ENCODE results near the gene AKAIN1.

AKAIN1 gene

DNA sequence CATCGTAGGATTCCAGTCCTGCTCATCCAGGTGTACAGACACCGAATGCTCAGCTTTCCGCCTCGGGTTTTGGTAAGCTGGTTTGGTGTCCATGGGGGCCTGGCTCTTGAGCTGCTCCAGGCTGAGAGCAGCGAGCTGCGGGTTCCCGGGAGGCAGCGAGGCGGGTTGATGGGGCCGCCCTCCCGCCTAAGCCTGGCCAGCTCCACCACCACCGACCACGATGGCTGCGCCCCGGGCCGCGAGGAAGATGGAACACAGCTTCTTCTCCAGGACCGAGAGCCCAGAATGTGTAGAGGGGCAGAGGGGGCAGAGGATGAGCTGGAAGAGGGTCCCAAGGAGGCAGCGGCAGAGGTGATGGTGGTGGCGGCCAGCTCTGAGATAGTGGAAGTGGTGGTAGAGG, 64.1 kb downstream of the AKAIN1 start:
- H3K27me3 ChIP-seq (ENCODE audit: control insufficient read depth, insufficient read depth, low read length): no peaks in the 10 kb centered on the region
- no peaks in the 10 kb centered on the region for H3K36me3 ChIP-seq (ENCODE audit: insufficient read depth, low read length)
- H3K4me1 ChIP-seq (ENCODE audit: control insufficient read depth, insufficient read depth, low read length): no peaks in the 10 kb centered on the region
- H3K9ac ChIP-seq (ENCODE audit: low read depth, low read length): no peak overlapping the region
- H3K4me2 ChIP-seq (ENCODE audit: low read length): no peak overlapping the region
- peaks cover 3% of the 10 kb centered on the region for H3K9me3 ChIP-seq (replicated peaks; ENCODE audit: low read length)
- no peak overlapping the region for H3K4me3 ChIP-seq (ENCODE audit: low read length)

DNA sequence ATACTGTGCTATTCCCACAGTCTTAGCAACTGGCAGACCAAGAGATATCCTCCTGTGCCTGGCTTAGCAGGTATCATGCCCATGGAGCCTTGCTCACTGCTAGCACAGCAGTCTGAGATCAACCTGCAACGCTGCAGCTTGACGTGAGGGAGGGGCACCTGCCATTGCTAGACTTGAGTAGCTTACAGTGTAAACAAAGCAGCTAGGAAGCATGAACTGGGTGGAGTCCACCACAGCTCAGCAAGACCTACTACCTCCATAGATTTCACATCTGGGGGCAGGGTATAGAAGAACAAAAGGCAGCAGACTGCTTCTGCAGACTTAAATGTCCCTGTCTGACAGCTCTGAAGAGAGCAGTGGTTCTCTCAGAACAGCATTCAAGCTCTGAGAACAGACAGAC, 74.8 kb downstream of the AKAIN1 start:
- H3K9me3 ChIP-seq (replicated peaks; ENCODE audit: low read length): no peaks in the 10 kb centered on the region
- no peaks in the 10 kb centered on the region for H3K27me3 ChIP-seq (ENCODE audit: control insufficient read depth, insufficient read depth, low read length)
- no peak overlapping the region for H3K4me3 ChIP-seq (ENCODE audit: low read length)
- H3K36me3 ChIP-seq (ENCODE audit: insufficient read depth, low read length): no peaks in the 10 kb centered on the region
- H3K4me2 ChIP-seq (ENCODE audit: low read length): no peak overlapping the region
- no peak overlapping the region for H3K9ac ChIP-seq (ENCODE audit: low read depth, low read length)
- H3K4me1 ChIP-seq (ENCODE audit: control insufficient read depth, insufficient read depth, low read length): no peaks in the 10 kb centered on the region

DNA sequence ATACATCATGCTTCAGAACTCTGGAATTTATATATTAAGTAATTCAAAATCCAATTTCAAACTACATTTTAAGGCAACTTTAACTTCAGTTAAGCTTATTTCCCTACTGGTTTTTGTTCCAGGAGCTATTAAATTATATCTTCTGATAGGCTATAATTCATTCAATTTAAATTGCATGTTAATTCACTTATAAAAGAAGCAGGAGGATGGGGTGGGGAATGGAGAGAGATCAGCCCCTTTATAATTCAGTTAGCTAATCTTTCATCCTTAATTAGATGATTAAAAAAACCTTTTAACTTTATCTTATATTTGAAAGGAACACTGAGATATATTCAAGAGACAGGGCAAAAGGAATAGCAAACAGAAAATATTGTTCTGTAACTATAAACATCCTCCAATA, 86.8 kb downstream of the AKAIN1 start:
- Histone ChIP-seq H3K4me3 (ENCODE audit: low read length) (no peak overlapping the region), H3K4me1 (ENCODE audit: control insufficient read depth, insufficient read depth, low read length) (no peaks in the 10 kb centered on the region), H3K9ac (ENCODE audit: low read depth, low read length) (no peak overlapping the region), H3K9me3 (replicated peaks; ENCODE audit: low read length) (peaks cover 6% of the 10 kb centered on the region), H3K4me2 (ENCODE audit: low read length) (no peak overlapping the region), H3K36me3 (ENCODE audit: insufficient read depth, low read length) (no peaks in the 10 kb centered on the region), H3K27me3 (ENCODE audit: control insufficient read depth, insufficient read depth, low read length) (no peaks in the 10 kb centered on the region)

DNA sequence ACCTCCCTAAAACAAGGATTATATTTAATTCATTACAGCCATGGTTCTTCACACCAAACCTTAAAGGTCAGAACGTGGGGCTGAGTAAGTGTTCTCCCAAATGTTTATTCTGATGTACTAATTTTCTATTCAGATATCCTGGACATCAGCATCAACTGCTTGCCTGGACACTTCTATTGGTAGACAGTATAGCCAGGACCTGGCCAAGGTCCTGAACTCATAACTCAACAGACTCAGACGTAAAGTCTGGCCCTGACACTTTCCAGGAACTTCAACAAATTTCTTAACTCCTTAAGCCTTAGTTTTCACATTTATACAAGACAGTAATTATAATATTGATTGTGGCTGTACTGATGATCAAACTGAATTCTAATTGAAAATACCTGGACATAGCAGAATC, 89.1 kb downstream of the AKAIN1 start:
- Histone ChIP-seq H3K36me3 (ENCODE audit: insufficient read depth, low read length) (no peaks in the 10 kb centered on the region), H3K9ac (ENCODE audit: low read depth, low read length) (no peak overlapping the region), H3K9me3 (replicated peaks; ENCODE audit: low read length) (peaks cover 6% of the 10 kb centered on the region), H3K4me3 (ENCODE audit: low read length) (no peak overlapping the region), H3K27me3 (ENCODE audit: control insufficient read depth, insufficient read depth, low read length) (no peaks in the 10 kb centered on the region), H3K4me1 (ENCODE audit: control insufficient read depth, insufficient read depth, low read length) (no peaks in the 10 kb centered on the region), H3K4me2 (ENCODE audit: low read length) (no peak overlapping the region)

DNA sequence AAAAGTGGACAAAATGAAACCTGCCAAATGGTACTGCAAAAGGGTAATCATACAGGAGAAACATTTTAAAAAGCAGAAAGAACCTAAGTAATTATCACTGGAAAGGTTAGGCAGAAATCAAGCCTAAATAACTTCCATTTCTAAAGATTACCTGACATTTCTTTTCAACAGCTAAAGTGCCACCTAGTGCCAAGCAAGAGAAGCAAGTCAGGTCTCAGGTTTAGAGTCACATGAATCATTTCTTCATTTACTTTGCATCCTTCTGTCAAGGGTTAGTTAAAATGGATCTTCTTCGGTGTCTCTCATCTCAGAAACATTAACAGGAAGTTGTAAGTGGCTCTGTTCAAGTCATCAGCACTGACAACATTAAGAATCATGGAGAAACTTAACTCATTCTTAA, 90.3 kb downstream of the AKAIN1 start:
- H3K27me3 ChIP-seq (ENCODE audit: control insufficient read depth, insufficient read depth, low read length): no peaks in the 10 kb centered on the region
- no peak overlapping the region for H3K9ac ChIP-seq (ENCODE audit: low read depth, low read length)
- H3K9me3 ChIP-seq (replicated peaks; ENCODE audit: low read length): peaks cover 6% of the 10 kb centered on the region
- H3K4me2 ChIP-seq (ENCODE audit: low read length): no peak overlapping the region
- H3K36me3 ChIP-seq (ENCODE audit: insufficient read depth, low read length): no peaks in the 10 kb centered on the region
- no peaks in the 10 kb centered on the region for H3K4me1 ChIP-seq (ENCODE audit: control insufficient read depth, insufficient read depth, low read length)
- no peak overlapping the region for H3K4me3 ChIP-seq (ENCODE audit: low read length)

DNA sequence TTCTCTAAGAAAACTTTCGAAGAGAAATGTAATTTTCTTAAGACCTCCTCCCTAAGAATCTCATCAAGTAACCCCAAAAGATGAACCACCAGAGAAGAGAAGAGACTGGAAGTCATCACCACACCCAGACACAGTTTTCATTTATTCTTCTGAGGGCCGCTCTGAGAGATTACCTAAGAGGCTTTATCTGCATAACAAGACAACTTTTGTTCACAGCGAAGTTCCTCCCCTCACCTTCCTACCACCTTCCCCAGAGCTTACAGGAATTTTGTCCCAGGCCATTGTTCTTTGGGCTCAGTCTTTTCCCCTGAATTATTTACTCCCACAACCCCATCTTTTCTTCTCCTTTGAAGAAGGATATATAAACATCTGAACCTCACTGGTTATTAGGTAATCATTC, 92.8 kb downstream of the AKAIN1 start:
- H3K27me3 ChIP-seq (ENCODE audit: control insufficient read depth, insufficient read depth, low read length): no peaks in the 10 kb centered on the region
- no peak overlapping the region for H3K9ac ChIP-seq (ENCODE audit: low read depth, low read length)
- peaks cover 6% of the 10 kb centered on the region for H3K9me3 ChIP-seq (replicated peaks; ENCODE audit: low read length)
- H3K4me2 ChIP-seq (ENCODE audit: low read length): no peak overlapping the region
- H3K4me1 ChIP-seq (ENCODE audit: control insufficient read depth, insufficient read depth, low read length): no peaks in the 10 kb centered on the region
- H3K36me3 ChIP-seq (ENCODE audit: insufficient read depth, low read length): no peaks in the 10 kb centered on the region
- no peak overlapping the region for H3K4me3 ChIP-seq (ENCODE audit: low read length)

DNA sequence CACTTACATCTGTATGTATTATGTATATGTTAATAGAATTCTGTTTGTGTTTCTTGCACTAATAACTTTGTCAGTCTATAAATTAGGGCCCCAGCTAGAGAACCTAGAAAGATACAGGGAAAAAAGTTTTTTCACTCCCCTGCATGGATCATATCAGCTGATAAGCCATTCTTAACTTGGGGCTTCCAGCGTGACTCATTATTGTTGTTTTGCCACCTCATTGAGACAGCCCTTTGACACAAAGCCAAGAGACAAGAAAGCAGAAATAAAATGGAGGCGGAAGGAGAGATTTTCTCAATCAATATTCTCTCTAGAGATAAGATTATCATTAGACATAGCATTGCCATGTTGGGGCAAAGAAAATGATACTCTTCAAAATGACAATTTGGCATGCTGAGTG, 93.4 kb downstream of the AKAIN1 start:
- H3K4me1 ChIP-seq (ENCODE audit: control insufficient read depth, insufficient read depth, low read length): no peaks in the 10 kb centered on the region
- H3K4me3 ChIP-seq (ENCODE audit: low read length): no peak overlapping the region
- no peak overlapping the region for H3K4me2 ChIP-seq (ENCODE audit: low read length)
- no peaks in the 10 kb centered on the region for H3K27me3 ChIP-seq (ENCODE audit: control insufficient read depth, insufficient read depth, low read length)
- H3K9me3 ChIP-seq (replicated peaks; ENCODE audit: low read length): peaks cover 5% of the 10 kb centered on the region
- H3K36me3 ChIP-seq (ENCODE audit: insufficient read depth, low read length): no peaks in the 10 kb centered on the region
- H3K9ac ChIP-seq (ENCODE audit: low read depth, low read length): no peak overlapping the region

DNA sequence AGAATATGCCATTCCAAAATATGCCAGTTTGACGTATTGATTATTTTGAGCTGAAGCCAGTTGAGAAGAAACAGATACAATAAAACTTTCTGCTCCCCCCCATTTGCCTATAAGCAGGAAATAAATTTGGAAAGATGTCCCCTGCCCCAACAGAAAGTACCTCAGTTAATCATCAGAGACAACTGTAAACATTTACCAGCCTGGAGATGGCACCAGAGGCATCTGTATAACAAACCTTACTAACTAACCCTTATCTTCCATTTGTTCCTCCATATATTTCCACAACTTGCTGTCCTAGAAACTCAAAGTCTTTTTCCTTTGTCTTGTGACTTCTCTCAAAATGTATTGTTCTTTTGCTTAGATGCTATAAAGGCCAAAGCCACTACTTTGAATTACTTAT, 93.8 kb downstream of the AKAIN1 start:
- H3K4me3 ChIP-seq (ENCODE audit: low read length): no peak overlapping the region
- peaks cover under 1% of the 10 kb centered on the region for H3K9me3 ChIP-seq (replicated peaks; ENCODE audit: low read length)
- H3K4me2 ChIP-seq (ENCODE audit: low read length): no peak overlapping the region
- no peak overlapping the region for H3K9ac ChIP-seq (ENCODE audit: low read depth, low read length)
- H3K4me1 ChIP-seq (ENCODE audit: control insufficient read depth, insufficient read depth, low read length): no peaks in the 10 kb centered on the region
- H3K27me3 ChIP-seq (ENCODE audit: control insufficient read depth, insufficient read depth, low read length): no peaks in the 10 kb centered on the region
- no peaks in the 10 kb centered on the region for H3K36me3 ChIP-seq (ENCODE audit: insufficient read depth, low read length)

DNA sequence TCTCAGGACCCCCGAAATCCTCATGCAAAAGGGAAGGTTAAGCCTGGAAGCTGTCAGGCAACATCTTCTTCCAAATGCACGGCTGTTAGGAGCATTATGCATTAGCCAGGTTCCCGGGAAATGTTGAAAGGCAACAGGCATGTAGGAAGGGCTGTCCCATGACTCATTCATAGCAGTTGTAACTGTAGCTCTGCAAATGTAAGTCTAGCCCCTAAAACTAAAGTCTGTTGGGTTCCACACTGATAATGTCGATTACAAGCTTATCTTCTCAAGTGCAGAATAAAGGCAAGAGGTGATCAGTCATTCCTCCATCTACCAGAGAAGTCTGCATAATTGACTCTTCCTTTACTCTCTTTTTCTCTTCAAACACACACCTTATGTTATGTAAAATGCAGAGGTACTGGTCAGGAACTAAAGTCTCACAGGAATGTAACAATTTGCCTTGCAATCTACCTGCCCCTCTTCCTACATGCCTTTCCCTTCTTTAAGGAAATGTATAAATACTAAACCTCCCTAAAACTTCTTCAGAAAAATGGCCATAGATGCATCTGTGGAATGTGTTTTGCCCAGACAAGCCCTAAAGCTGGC, 99.8 kb downstream of the AKAIN1 start:
- no peak overlapping the region for H3K4me2 ChIP-seq (ENCODE audit: low read length)
- H3K9ac ChIP-seq (ENCODE audit: low read depth, low read length): no peak overlapping the region

DNA sequence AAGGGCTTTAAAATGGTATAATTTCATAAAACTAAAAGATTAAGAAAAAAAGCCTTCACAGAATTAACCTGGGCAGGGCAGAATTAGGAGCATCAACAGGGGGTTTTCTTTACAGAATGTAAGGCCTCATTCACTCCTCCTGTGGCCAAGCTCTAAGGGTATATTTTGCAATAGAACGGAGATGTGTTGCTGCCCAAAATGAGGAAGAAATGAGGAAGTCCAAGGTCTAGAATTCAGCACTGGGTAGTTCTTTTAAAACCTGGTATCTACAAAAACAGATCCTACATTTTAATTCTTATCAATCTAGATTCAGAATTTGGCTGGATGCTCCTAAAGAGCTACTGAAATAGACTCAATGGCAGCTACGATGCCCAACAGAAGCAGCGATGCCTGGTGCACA, 101.8 kb downstream of the AKAIN1 start:
- Histone ChIP-seq H3K27me3 (ENCODE audit: control insufficient read depth, insufficient read depth, low read length) (no peaks in the 10 kb centered on the region), H3K4me3 (ENCODE audit: low read length) (no peak overlapping the region), H3K4me1 (ENCODE audit: control insufficient read depth, insufficient read depth, low read length) (no peaks in the 10 kb centered on the region), H3K9me3 (replicated peaks; ENCODE audit: low read length) (peaks cover 12% of the 10 kb centered on the region), H3K36me3 (ENCODE audit: insufficient read depth, low read length) (no peaks in the 10 kb centered on the region), H3K9ac (ENCODE audit: low read depth, low read length) (no peak overlapping the region), H3K4me2 (ENCODE audit: low read length) (no peak overlapping the region)

More for the DNA sequence above, 99.8 kb downstream of the AKAIN1 start:
- Histone ChIP-seq H3K4me1 (ENCODE audit: control insufficient read depth, insufficient read depth, low read length) (no peaks in the 10 kb centered on the region), H3K4me3 (ENCODE audit: low read length) (no peak overlapping the region), H3K27me3 (ENCODE audit: control insufficient read depth, insufficient read depth, low read length) (no peaks in the 10 kb centered on the region), H3K9me3 (replicated peaks; ENCODE audit: low read length) (peaks cover 7% of the 10 kb centered on the region), H3K36me3 (ENCODE audit: insufficient read depth, low read length) (no peaks in the 10 kb centered on the region)

DNA sequence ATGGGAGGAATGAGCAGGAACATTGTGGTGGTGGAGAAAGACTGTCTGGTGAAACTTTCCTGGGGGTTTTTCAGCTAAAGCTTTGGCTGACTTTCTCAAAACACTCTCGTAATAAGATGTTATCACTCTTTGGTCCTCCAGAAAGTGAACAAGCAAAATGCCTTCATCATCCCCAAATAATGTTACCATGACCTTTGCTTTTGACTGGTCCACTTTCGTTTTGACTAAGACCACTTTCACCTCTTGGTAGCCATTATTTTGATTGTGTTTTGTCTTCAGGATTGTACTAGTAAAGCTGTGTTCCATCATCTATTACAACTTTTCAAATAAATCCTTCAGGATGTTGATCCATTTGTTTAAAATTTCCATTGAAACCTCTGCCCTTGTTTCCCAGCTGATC, 103.2 kb downstream of the AKAIN1 start:
- peaks cover 12% of the 10 kb centered on the region for H3K9me3 ChIP-seq (replicated peaks; ENCODE audit: low read length)
- H3K36me3 ChIP-seq (ENCODE audit: insufficient read depth, low read length): no peaks in the 10 kb centered on the region

More for the DNA sequence above, 103.2 kb downstream of the AKAIN1 start:
- Histone ChIP-seq H3K4me2 (ENCODE audit: low read length) (no peak overlapping the region), H3K27me3 (ENCODE audit: control insufficient read depth, insufficient read depth, low read length) (no peaks in the 10 kb centered on the region), H3K4me1 (ENCODE audit: control insufficient read depth, insufficient read depth, low read length) (no peaks in the 10 kb centered on the region), H3K4me3 (ENCODE audit: low read length) (no peak overlapping the region), H3K9ac (ENCODE audit: low read depth, low read length) (no peak overlapping the region)

Data from skeletal muscle satellite cell (primary cell).